Neural cell (in vitro differentiated cells): Measurements from ENCODE around the gene KYAT1. TPM values are rescaled to one million over a fixed set of nuclear protein-coding genes. Genes with fewer than 3 reads are reported as not detected.
"Not testable (repeated sequence)": the region's sequence is repeated elsewhere in the genome, so short reads cannot be mapped to it uniquely, and the experiment has no call there.

Experiments
- H2AFZ ChIP-seq: fragments of 200-600, 300-800 bp; sonication (generic), shearing (Covaris generic); 2 replicates; pipeline ENCODE4 v1.6.0; 2014; ENCODE audit warnings: low read depth, mild to moderate bottlenecking, antibody characterized with exemption, low read length, moderate library complexity
- H3F3A ChIP-seq: fragments of 200-600 bp; shearing (Covaris generic); 2 replicates; pipeline ENCODE4 v1.6.1; 2016; ENCODE audit warnings: mild to moderate bottlenecking, moderate library complexity, mixed read lengths, antibody characterized with exemption, low read length; ENCODE audit not compliant: insufficient read depth, poor library complexity, severe bottlenecking
- H3K27ac ChIP-seq: fragments of 200-600, 300-800 bp; sonication (generic), shearing (Covaris generic); 2 replicates; pipeline ENCODE4 v1.5.1; 2014; ENCODE audit warnings: mild to moderate bottlenecking, low read length, moderate library complexity
- H3K27me3 ChIP-seq: fragments of 300-800, 200-600 bp; sonication (generic), shearing (Covaris generic); 2 replicates; pipeline ENCODE4 v1.6.0; 2014; ENCODE audit warnings: mild to moderate bottlenecking, low read depth, low read length, moderate library complexity; ENCODE audit not compliant: insufficient read depth
- H3K36me3 ChIP-seq: fragments of 300-800, 200-600 bp; sonication (generic), shearing (Covaris generic); 2 replicates; pipeline ENCODE4 v1.5.1; 2014; ENCODE audit warnings: mild to moderate bottlenecking, antibody characterized with exemption, low read length, moderate library complexity; ENCODE audit not compliant: insufficient read depth
- H3K4me2 ChIP-seq: fragments of 300-800, 200-600 bp; sonication (generic), shearing (Covaris generic); 2 replicates; pipeline ENCODE4 v1.6.0; 2014; ENCODE audit warnings: mild to moderate bottlenecking, low read length
- H3K4me3 ChIP-seq: fragments of 300-800, 200-600 bp; sonication (generic), shearing (Covaris generic); 2 replicates; pipeline ENCODE4 v1.5.1; 2014; ENCODE audit warnings: mild to moderate bottlenecking, low read length, moderate library complexity
- H3K79me2 ChIP-seq: fragments of 200-600 bp; shearing (Covaris generic); replicated peaks from 2 replicates; pipeline ENCODE4 v1.6.0; 2014; ENCODE audit warnings: mild to moderate bottlenecking, low read length, moderate library complexity; ENCODE audit not compliant: insufficient read depth
- H3K9ac ChIP-seq: fragments of 300-800, 200-600 bp; sonication (generic), shearing (Covaris generic); 2 replicates; pipeline ENCODE4 v1.6.1; 2016; ENCODE audit warnings: mild to moderate bottlenecking, low read length, mixed read lengths
- H3K9me2 ChIP-seq: fragments of 200-600 bp; shearing (Covaris generic); 2 replicates; pipeline ENCODE4 v1.6.1; 2016; ENCODE audit warnings: mild to moderate bottlenecking, low read length, mixed read lengths; ENCODE audit not compliant: insufficient read depth
- H3K9me3 ChIP-seq: fragments of 200-600, 300-800 bp; sonication (generic), shearing (Covaris generic); 2 replicates; pipeline ENCODE4 v1.6.1; 2016; ENCODE audit warnings: mild to moderate bottlenecking, mixed run types, low read length, moderate library complexity, mixed read lengths
- H4K20me1 ChIP-seq: fragments of 200-600 bp; shearing (Covaris generic); 2 replicates; pipeline ENCODE4 v1.6.1; 2016; ENCODE audit warnings: mild to moderate bottlenecking, mixed run types; ENCODE audit not compliant: insufficient read depth
- EP300 ChIP-seq: fragments of 450-650 bp; conservative IDR thresholded peaks from 2 replicates; pipeline ENCODE4 v1.6.1; 2014; ENCODE audit warnings: antibody characterized with exemption, mild to moderate bottlenecking, moderate library complexity; ENCODE audit not compliant: poor library complexity, severe bottlenecking
- MXI1 ChIP-seq: fragments of 450-650 bp; conservative IDR thresholded peaks from 2 replicates; pipeline ENCODE4 v1.6.1; 2014; ENCODE audit warnings: antibody characterized with exemption, mild to moderate bottlenecking; ENCODE audit not compliant: poor library complexity, severe bottlenecking
- POLR2AphosphoS5 ChIP-seq: IDR thresholded peaks from 2 replicates; pipeline ENCODE4 v1.6.1; 2012
- RAD21 ChIP-seq: fragments of 450-650 bp; conservative IDR thresholded peaks from 2 replicates; pipeline ENCODE4 v1.6.1; 2014; ENCODE audit warnings: antibody characterized with exemption, mild to moderate bottlenecking, moderate library complexity
- SMC3 ChIP-seq: fragments of 450-650 bp; conservative IDR thresholded peaks from 2 replicates; pipeline ENCODE4 v1.6.1; 2014; ENCODE audit warnings: antibody characterized with exemption, mild to moderate bottlenecking, moderate library complexity; ENCODE audit not compliant: poor library complexity
- TAF1 ChIP-seq: IDR thresholded peaks from 2 replicates; pipeline ENCODE4 v1.6.1; 2012; ENCODE audit warnings: low read depth
- polyA plus RNA-seq: library from polyadenylated mRNA; depleted of rRNA; stranded (reverse); fragments of >200 nt; gene quantifications from 2 replicates; pipeline ENCODE4 v1.2.3, GENCODE V29; 2014
- TF ChIP-seq, protein P1 (sequence below): fragments of 450-650 bp; IDR thresholded peaks from 2 replicates; pipeline ENCODE4 v1.5.1; 2014; ENCODE audit warnings: antibody characterized with exemption, mild to moderate bottlenecking, moderate library complexity; ENCODE audit not compliant: poor library complexity, severe bottlenecking
- TF ChIP-seq, protein P2 (sequence below): IDR thresholded peaks from 2 replicates; pipeline ENCODE4 v1.6.1; 2012; ENCODE audit warnings: borderline replicate concordance

Gene KYAT1
- polyA plus RNA-seq, 1 donor from 2014 or later: 22.6 TPM

DNA sequence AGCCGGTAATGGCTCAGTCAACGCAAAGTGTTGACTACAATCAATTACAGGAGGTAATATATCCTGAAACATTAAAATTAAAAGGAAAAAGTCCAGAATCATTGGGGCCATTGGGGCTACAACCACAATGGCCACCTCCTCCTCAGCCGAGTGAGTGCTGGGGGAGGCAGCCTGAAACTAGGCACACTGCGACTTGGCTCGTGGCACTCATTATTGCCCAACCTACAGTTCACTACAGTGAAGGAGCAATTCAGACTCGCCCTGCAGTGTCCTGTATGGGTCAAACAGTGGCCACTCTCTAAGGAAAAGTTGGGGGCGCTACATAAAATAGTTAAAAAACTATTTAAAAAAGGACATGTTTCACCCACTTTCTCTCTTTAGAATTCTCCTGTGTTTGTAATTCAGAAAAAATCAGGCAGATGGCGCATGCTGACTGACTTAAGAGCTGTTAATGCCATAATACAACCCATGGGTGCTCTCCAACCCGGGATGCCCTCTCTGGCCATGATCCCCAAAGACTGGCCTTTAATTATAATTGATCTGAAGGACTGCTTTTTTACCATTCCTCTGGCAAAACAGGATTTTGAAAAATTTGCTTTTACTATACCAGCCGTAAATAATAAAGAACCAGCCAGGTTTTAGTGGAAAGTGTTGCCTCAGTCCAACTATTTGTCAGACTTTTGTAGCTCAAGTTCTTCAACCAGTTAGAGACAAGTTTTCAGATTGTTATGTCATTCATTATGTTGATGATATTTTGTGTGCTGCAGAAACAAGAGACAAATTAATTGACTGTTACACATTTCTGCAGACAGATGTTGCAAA is 29.8 kb downstream of the KYAT1 start:
- not testable (repeated sequence) for H3K79me2 ChIP-seq, H3K9me2 ChIP-seq, H3K36me3 ChIP-seq, H3K27ac ChIP-seq, H3K4me3 ChIP-seq, H3F3A ChIP-seq, H3K27me3 ChIP-seq, H3K9me3 ChIP-seq, H3K9ac ChIP-seq, H2AFZ ChIP-seq, H3K4me2 ChIP-seq, H4K20me1 ChIP-seq
- TF ChIP-seq RAD21: peak; percentile 64
- TF ChIP-seq, protein P1, sequence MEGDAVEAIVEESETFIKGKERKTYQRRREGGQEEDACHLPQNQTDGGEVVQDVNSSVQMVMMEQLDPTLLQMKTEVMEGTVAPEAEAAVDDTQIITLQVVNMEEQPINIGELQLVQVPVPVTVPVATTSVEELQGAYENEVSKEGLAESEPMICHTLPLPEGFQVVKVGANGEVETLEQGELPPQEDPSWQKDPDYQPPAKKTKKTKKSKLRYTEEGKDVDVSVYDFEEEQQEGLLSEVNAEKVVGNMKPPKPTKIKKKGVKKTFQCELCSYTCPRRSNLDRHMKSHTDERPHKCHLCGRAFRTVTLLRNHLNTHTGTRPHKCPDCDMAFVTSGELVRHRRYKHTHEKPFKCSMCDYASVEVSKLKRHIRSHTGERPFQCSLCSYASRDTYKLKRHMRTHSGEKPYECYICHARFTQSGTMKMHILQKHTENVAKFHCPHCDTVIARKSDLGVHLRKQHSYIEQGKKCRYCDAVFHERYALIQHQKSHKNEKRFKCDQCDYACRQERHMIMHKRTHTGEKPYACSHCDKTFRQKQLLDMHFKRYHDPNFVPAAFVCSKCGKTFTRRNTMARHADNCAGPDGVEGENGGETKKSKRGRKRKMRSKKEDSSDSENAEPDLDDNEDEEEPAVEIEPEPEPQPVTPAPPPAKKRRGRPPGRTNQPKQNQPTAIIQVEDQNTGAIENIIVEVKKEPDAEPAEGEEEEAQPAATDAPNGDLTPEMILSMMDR: peak; percentile 65
- TF ChIP-seq SMC3: peak; percentile 43

DNA sequence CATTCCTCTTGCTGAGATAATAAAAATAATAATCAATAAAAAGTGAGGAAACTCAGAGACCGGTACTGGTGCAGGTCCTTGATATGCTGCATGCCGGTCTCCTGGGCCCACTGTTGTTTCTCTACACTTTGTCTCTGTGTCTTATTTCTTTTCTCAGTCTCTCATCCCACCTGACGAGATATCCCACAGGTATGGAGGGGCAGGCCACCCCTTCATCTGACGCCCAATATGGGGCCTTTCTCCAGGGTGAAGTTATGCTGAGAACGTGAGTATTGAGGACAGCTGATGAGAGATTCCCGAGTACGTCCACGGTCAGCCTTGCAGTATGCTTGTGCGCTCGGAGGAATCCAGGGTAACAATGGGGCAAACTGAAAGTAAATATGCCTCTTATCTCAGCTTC is 30.7 kb downstream of the KYAT1 start:
- not testable (repeated sequence) for H3K36me3 ChIP-seq, H3K9ac ChIP-seq, H4K20me1 ChIP-seq, H3K4me2 ChIP-seq, H3K4me3 ChIP-seq, H3F3A ChIP-seq, H3K9me3 ChIP-seq, H3K27ac ChIP-seq, H3K79me2 ChIP-seq, H2AFZ ChIP-seq, H3K9me2 ChIP-seq, H3K27me3 ChIP-seq

DNA sequence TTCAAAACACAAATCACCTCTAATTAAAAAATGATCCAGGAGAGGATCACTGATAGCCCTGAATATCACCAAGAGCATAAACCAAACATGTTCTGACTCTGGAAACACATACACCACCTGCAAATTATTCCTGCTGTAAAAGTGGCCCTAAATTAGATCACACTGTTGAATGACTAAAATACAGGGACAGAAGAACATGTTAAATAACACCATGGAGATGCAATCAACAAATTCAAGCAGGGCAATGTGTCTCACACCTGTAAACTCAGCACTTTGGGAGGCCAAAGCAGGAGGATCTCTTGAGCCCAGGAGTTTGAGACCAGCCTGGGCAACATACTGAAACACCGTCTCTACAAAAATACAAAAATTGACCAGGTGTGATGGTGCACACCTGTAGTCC is 33.9 kb downstream of the KYAT1 start:
- no peak overlapping the region for H3K4me2 ChIP-seq
- no peaks in the 10 kb centered on the region for H3K9me3 ChIP-seq
- H3K79me2 ChIP-seq: no peaks in the 10 kb centered on the region
- no peak overlapping the region for H2AFZ ChIP-seq
- H3K9ac ChIP-seq: no peak overlapping the region
- no peak for TF ChIP-seq POLR2AphosphoS5
- TF ChIP-seq, protein P2, sequence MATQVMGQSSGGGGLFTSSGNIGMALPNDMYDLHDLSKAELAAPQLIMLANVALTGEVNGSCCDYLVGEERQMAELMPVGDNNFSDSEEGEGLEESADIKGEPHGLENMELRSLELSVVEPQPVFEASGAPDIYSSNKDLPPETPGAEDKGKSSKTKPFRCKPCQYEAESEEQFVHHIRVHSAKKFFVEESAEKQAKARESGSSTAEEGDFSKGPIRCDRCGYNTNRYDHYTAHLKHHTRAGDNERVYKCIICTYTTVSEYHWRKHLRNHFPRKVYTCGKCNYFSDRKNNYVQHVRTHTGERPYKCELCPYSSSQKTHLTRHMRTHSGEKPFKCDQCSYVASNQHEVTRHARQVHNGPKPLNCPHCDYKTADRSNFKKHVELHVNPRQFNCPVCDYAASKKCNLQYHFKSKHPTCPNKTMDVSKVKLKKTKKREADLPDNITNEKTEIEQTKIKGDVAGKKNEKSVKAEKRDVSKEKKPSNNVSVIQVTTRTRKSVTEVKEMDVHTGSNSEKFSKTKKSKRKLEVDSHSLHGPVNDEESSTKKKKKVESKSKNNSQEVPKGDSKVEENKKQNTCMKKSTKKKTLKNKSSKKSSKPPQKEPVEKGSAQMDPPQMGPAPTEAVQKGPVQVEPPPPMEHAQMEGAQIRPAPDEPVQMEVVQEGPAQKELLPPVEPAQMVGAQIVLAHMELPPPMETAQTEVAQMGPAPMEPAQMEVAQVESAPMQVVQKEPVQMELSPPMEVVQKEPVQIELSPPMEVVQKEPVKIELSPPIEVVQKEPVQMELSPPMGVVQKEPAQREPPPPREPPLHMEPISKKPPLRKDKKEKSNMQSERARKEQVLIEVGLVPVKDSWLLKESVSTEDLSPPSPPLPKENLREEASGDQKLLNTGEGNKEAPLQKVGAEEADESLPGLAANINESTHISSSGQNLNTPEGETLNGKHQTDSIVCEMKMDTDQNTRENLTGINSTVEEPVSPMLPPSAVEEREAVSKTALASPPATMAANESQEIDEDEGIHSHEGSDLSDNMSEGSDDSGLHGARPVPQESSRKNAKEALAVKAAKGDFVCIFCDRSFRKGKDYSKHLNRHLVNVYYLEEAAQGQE: no peak
- TF ChIP-seq EP300: no peak
- TF ChIP-seq MXI1: no peak
- TF ChIP-seq TAF1: no peak
- TF ChIP-seq SMC3: no peak
- TF ChIP-seq, protein P1: no peak
- H3K27me3 ChIP-seq: no peaks in the 10 kb centered on the region
- H3K27ac ChIP-seq: no peak overlapping the region
- no peaks in the 10 kb centered on the region for H3F3A ChIP-seq
- H3K9me2 ChIP-seq: no peaks in the 10 kb centered on the region
- no peaks in the 10 kb centered on the region for H4K20me1 ChIP-seq
- no peak overlapping the region for H3K4me3 ChIP-seq
- no peaks in the 10 kb centered on the region for H3K36me3 ChIP-seq
